Measurements from ENCODE around the gene CACNA1G.

CACNA1G gene

GRCh38 chr17:50568659-50569058 lies 8.1 kb downstream of the CACNA1G start:
- no peak for DNase-seq (ENCODE audit: low spot score)

- no peak for DNase-seq (ENCODE audit: low spot score)
Observed at GRCh38 chr17:50569592-50569991, 9.1 kb downstream of the CACNA1G start.

GRCh38 chr17:50570032-50570431 lies 9.5 kb downstream of the CACNA1G start:
- no peak for DNase-seq (ENCODE audit: low spot score)

- DNase-seq (ENCODE audit: low spot score) = peak; percentile 76
Observed at GRCh38 chr17:50570528-50570927, 10.0 kb downstream of the CACNA1G start.

DNA sequence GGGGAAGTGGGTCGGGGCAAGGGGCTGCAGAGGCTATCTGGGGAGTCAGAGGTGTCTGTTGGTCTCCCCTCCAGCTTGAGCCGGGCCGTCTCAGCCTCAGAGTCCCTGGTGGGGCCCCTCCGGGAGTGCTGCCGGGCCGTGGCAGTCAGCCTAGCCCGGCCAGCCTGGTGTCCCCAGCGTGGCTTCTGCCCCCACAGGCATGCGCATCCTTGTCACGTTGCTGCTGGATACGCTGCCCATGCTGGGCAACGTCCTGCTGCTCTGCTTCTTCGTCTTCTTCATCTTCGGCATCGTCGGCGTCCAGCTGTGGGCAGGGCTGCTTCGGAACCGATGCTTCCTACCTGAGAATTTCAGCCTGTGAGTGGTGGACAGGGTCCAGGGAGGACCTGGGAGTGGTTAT lies 11.2 kb downstream of the CACNA1G start:
- no peak for DNase-seq (ENCODE audit: low spot score)

DNA sequence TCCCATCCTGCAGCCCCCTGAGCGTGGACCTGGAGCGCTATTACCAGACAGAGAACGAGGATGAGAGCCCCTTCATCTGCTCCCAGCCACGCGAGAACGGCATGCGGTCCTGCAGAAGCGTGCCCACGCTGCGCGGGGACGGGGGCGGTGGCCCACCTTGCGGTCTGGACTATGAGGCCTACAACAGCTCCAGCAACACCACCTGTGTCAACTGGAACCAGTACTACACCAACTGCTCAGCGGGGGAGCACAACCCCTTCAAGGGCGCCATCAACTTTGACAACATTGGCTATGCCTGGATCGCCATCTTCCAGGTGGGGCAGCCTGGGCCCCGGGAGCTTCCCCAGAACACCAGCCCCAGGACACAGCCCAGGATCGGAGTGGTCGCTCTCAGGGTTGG lies 12.0 kb downstream of the CACNA1G start:
- no peak for DNase-seq (ENCODE audit: low spot score)

DNA sequence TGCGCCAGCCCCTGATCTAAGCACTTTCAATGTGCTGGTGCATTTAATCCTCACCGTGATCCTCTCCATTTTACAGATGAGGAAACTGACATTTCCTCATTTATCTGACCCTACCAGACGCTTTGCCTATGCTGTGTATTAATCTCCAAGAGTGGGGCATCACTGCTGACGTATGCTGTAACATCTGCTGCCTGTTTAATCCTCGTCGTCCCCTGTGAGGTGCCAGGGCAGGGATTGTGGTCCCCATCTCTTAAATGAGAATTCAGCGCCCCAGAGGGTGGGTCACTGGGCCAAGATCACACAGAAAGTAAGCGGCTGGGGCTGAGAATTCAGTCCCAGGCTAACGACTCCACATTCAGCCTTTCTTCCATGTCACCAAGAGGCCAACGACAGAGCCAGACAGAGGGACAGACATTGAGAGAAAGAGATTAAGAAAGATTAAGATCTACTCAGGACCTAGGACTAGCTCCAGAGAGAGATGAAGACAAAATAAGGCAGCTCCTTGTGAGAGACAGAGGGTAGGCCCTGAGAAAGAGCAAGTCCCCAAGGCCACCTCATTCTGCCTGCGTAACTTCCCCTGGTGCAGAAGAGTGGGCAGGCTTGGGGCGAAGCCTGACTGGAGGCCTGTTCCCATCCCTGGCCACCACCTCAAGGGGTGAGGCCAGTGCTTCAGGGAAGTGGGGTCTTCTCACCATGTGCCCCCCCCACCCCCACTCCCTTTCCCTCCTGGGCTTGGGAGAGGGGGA lies 13.5 kb downstream of the CACNA1G start:
- peak; percentile 89 for DNase-seq (ENCODE audit: low spot score)

DNA sequence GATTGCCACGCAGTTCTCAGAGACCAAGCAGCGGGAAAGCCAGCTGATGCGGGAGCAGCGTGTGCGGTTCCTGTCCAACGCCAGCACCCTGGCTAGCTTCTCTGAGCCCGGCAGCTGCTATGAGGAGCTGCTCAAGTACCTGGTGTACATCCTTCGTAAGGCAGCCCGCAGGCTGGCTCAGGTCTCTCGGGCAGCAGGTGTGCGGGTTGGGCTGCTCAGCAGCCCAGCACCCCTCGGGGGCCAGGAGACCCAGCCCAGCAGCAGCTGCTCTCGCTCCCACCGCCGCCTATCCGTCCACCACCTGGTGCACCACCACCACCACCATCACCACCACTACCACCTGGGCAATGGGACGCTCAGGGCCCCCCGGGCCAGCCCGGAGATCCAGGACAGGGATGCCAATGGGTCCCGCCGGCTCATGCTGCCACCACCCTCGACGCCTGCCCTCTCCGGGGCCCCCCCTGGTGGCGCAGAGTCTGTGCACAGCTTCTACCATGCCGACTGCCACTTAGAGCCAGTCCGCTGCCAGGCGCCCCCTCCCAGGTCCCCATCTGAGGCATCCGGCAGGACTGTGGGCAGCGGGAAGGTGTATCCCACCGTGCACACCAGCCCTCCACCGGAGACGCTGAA lies 15.2 kb downstream of the CACNA1G start:
- DNase-seq (ENCODE audit: low spot score) = no peak

DNA sequence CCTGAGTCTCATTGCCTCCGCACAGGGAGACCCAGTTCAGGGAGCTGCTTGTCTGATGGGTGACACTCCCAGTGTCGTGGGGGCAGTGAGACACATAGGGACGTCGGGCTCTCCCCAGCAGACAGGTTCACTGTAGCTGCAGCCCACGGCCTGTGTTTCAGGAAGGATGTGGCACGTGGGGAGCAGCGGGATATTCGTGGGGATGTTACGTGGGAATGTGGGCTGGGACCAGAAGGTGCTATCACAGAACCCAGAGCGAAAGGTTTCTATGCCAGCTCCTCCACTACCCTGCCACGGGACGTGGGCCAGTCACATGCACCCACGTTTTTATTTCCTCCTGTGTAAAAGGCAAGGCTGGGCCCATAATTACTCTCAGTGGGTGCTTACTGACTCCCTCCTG lies 16.3 kb downstream of the CACNA1G start:
- DNase-seq (ENCODE audit: low spot score) = no peak

DNA sequence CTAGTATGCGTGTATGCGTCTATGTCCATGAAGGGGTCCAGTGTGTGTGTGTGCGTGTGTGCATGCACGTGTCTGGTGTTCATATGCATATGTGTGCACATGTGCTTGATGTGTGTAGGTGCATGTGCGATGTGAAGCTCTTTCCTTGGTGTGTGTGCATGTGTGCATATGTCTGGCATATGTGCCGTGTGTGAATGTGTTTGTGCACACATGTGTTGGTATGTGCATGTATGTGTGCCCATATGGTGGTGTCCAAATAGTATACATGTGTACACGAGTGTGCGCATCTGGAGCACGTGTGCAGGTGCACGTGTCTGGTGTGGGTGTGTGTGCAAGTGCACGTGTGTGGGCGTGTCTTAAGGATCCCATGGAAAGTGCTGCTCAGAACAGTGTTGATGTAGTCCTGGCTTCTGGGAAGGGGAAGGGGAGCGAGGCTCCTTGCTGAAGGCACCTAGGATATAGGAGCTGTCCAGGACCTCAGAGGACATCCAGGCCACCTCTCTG lies 17.0 kb downstream of the CACNA1G start:
- no peak for DNase-seq (ENCODE audit: low spot score)

DNA sequence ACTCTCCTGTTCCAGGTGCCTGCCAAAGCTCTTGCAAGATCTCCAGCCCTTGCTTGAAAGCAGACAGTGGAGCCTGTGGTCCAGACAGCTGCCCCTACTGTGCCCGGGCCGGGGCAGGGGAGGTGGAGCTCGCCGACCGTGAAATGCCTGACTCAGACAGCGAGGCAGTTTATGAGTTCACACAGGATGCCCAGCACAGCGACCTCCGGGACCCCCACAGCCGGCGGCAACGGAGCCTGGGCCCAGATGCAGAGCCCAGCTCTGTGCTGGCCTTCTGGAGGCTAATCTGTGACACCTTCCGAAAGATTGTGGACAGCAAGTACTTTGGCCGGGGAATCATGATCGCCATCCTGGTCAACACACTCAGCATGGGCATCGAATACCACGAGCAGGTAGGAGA lies 17.7 kb downstream of the CACNA1G start:
- no peak for DNase-seq (ENCODE audit: low spot score)

- no peak for DNase-seq (ENCODE audit: low spot score)
Observed at GRCh38 chr17:50579399-50579798, 18.9 kb downstream of the CACNA1G start.

DNA sequence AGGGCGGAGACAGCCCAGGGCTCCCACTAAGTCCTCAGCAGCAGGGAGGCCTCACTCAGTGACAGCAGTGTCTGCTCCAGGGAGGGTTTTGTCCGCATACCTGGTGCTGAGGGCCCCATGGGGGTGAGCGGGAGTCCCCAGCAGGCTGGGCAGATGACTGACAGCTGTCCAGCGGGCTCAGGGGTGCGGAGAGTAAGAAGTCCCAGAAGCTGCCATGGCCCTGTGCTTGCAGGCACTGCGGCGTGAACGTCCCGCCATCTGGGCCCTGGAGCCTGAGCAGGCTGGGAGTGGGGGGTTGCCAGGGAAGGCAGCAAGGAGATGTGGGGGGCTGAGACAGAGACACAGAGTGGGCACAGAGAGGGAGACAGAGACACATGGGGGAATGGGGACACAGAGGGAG lies 20.1 kb downstream of the CACNA1G start:
- no peak for DNase-seq (ENCODE audit: low spot score)

GRCh38 chr17:50581316-50581715 lies 20.8 kb downstream of the CACNA1G start:
- no peak for DNase-seq (ENCODE audit: low spot score)

DNA sequence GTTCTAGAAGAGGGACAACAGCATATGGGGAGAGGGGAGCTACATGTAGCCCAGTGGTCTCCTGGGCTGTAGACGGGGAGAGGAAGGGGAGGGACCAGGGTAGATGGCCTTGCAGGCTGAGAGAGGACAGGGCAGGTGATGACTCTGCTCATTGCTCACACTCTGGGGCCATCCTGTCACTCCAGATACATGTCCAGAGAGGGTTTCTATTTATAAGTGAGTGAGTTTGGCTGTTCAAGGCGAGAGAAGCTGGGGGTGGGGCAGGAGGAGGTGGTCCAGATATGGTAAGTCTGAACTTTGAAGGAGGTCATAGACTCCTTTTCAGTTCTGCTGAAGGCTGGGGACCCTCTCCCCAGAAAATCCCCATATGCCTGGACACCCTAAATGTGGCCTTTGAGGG lies 22.2 kb downstream of the CACNA1G start:
- no peak for DNase-seq (ENCODE audit: low spot score)

GRCh38 chr17:50583641-50584040 lies 23.1 kb downstream of the CACNA1G start:
- DNase-seq (ENCODE audit: low spot score) = no peak

GRCh38 chr17:50584116-50584515 lies 23.6 kb downstream of the CACNA1G start:
- no peak for DNase-seq (ENCODE audit: low spot score)

DNA sequence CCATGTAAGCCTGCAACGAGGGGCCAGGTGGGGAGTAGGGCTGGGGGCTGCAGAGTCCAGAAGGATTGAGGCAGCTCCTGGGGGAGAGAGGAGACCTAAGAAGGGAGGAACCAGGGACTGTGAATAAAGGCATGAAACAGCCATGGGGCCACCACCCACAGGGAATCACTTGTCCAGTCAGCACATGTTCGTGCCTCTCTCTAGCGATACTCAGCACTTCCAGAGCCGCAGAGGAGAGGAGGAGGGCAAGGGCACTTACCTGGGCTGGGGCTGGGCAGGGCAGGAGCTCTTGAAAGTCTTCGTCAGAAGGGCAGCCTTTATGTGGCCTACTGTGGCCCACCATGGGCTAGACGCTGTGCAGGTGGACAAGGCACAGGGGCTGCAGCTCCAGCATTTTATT lies 24.2 kb downstream of the CACNA1G start:
- DNase-seq (ENCODE audit: low spot score) = no peak

DNA sequence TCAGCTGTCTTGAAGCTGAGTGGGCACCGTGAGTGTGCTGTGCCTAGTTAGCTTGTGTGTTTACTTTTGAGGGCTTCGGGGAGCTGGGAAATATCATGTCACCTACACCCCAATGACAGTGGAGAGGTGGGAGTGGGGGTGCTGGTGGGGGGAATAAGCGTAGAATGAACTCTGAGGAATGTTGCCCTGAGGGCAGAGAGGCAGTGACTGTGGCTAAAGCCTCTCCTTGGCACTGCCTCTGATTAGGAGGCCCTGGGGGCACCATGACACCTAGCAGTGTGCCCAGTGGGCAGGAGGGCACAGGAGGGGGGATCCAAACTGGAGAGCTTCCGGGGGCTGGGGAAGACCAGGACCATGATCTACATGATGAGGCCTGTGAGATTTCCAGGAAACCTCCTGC lies 24.8 kb downstream of the CACNA1G start:
- DNase-seq (ENCODE audit: low spot score) = no peak

- DNase-seq (ENCODE audit: low spot score) = no peak
Observed at GRCh38 chr17:50585891-50586290, 25.4 kb downstream of the CACNA1G start.

DNA sequence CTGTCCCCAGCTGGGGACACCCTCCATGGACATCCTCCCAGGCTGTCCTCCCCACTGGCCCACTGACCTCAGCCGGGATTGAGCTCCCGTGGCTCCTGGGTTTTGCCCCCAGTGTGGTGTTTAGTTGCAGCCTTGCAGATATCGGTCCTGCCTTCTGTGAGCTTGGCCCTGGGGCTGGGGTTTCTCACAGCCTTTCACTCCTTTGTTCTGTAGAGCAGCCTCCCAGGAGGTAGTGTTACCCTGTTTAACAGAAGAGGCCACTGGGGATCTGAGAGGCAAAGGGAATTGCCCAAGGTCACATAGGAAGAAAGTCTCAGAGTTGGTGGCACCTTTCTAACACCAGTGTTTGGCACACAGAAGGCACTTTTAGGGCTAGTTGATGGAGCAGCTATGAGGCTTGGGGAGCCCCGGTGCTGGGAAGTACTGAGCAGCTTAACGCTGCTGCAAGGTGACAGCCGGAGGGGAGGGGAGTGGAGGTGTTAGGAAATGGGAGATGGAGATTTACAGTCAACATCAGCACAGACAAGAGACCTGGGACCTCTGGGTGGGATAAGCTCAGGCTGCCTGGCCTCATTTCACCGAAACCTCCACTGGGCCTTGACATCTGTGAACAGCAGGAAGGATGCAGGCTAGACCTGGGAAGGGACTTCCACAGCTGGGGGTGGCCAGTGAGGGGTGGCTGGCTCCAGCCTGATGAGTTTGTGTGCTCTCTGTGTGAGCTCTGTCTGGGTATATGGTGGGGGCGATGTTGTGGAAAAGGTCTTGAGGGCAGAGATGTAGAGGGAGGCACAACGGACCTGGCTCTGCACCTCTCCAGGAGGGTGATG lies 26.1 kb downstream of the CACNA1G start:
- peak; percentile 91 for DNase-seq (ENCODE audit: low spot score)

DNA sequence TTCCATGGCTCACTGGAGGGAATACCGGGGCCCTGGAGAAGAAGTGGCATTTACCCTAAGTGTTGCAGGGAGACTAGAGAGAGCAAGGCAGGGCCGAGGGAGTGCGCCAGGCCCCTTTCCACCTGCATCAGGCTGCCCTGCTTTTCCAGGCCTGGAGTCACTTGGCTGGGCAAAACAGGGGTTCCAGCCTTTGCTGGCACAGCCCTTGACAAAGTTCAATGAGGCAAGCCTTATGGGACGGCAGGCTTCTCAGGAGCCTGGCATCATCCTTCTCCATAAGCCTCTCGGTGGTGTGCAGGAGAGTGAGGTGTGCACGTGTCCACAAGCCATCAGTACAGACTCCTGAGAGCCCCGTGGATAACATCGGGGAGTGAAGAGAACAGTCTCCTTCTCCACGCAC lies 27.1 kb downstream of the CACNA1G start:
- DNase-seq (ENCODE audit: low spot score) = no peak
